HepG2 (cell line): ENCODE data around the gene PXT1. TPM values are rescaled to one million over a fixed set of nuclear protein-coding genes. Genes with fewer than 3 reads are reported as not detected.

Source experiments
- ADNP ChIP-seq: sonication (generic); formaldehyde crosslinking; IDR thresholded peaks from 2 replicates; pipeline ENCODE4 v1.4.0; 2020; ENCODE audit warnings: missing genetic modification reagents
- ARNT ChIP-seq: fragments of 450-650 bp; IDR thresholded peaks from 2 replicates; pipeline ENCODE4 v1.6.1; 2017
- CHCHD3 ChIP-seq: sonication (generic); formaldehyde crosslinking; IDR thresholded peaks from 2 replicates; pipeline ENCODE4 v1.8.0; 2022; ENCODE audit warnings: mild to moderate bottlenecking, missing genetic modification reagents, moderate library complexity
- ELF4 ChIP-seq: sonication (generic); formaldehyde crosslinking; IDR thresholded peaks from 2 replicates; pipeline ENCODE4 v1.5.0; 2020; ENCODE audit warnings: missing genetic modification reagents, mild to moderate bottlenecking, moderate library complexity, borderline replicate concordance
- HDAC1 ChIP-seq: sonication (generic); formaldehyde crosslinking; IDR thresholded peaks from 2 replicates; pipeline ENCODE4 v1.5.1; 2020; ENCODE audit warnings: mild to moderate bottlenecking, missing genetic modification reagents
- HNRNPUL1 ChIP-seq: fragments of 200-400 bp; formaldehyde crosslinking; IDR thresholded peaks from 2 replicates; pipeline ENCODE4 v1.6.1; 2017; ENCODE audit warnings: low read depth, mild to moderate bottlenecking, low read length, moderate library complexity
- IKZF4 ChIP-seq: sonication (generic); formaldehyde crosslinking; IDR thresholded peaks from 2 replicates; pipeline ENCODE4 v1.5.1; 2020; ENCODE audit warnings: borderline replicate concordance, mild to moderate bottlenecking, low read depth, missing genetic modification reagents; ENCODE audit errors: not compliant biosample characterization
- KDM3A ChIP-seq: IDR thresholded peaks from 2 replicates; pipeline ENCODE4 v1.6.1; 2018; ENCODE audit warnings: low read depth, missing compliant biosample characterization
- KLF11 ChIP-seq: IDR thresholded peaks from 2 replicates; pipeline ENCODE4 v1.6.1; 2016; ENCODE audit warnings: missing compliant biosample characterization
- KLF13 ChIP-seq: sonication (generic); formaldehyde crosslinking; IDR thresholded peaks from 2 replicates; pipeline ENCODE4 v1.4.0; 2020; ENCODE audit warnings: mild to moderate bottlenecking, missing genetic modification reagents
- MEIS1 ChIP-seq: sonication (generic); formaldehyde crosslinking; IDR thresholded peaks from 2 replicates; pipeline ENCODE4 v1.9.0; 2021; ENCODE audit warnings: mild to moderate bottlenecking, missing genetic modification reagents, moderate library complexity, borderline replicate concordance
- NCOA5 ChIP-seq: sonication (generic); formaldehyde crosslinking; IDR thresholded peaks from 2 replicates; pipeline ENCODE4 v1.4.0; 2020; ENCODE audit warnings: missing genetic modification reagents
- NR2C2 ChIP-seq: sonication (generic); formaldehyde crosslinking; IDR thresholded peaks from 2 replicates; pipeline ENCODE4 v1.4.0; 2020; ENCODE audit warnings: missing genetic modification reagents, mild to moderate bottlenecking, moderate library complexity, borderline replicate concordance
- PAF1 ChIP-seq: IDR thresholded peaks from 2 replicates; pipeline ENCODE4 v1.6.1; 2016; ENCODE audit warnings: missing genetic modification reagents, missing compliant biosample characterization
- SALL2 ChIP-seq: sonication (generic); formaldehyde crosslinking; IDR thresholded peaks from 2 replicates; pipeline ENCODE4 v1.8.1; 2023; ENCODE audit warnings: mild to moderate bottlenecking, missing genetic modification reagents, inconsistent platforms
- SIX1 ChIP-seq: sonication (generic); formaldehyde crosslinking; IDR thresholded peaks from 2 replicates; pipeline ENCODE4 v1.4.0; 2020; ENCODE audit warnings: missing genetic modification reagents, borderline replicate concordance
- SNAPC2 ChIP-seq: sonication (generic); formaldehyde crosslinking; IDR thresholded peaks from 2 replicates; pipeline ENCODE4 v1.8.1; 2022; ENCODE audit warnings: mild to moderate bottlenecking, missing genetic modification reagents
- TBP ChIP-seq: sonication (generic); formaldehyde crosslinking; IDR thresholded peaks from 2 replicates; pipeline ENCODE4 v1.5.0; 2020; ENCODE audit warnings: missing genetic modification reagents
- TBX2 ChIP-seq: sonication (generic); formaldehyde crosslinking; IDR thresholded peaks from 2 replicates; pipeline ENCODE4 v1.5.0; 2020; ENCODE audit warnings: missing genetic modification reagents, mild to moderate bottlenecking, borderline replicate concordance
- ZBTB1 ChIP-seq: sonication (generic); formaldehyde crosslinking; IDR thresholded peaks from 2 replicates; pipeline ENCODE4 v1.4.0; 2020; ENCODE audit warnings: missing genetic modification reagents, borderline replicate concordance
- ZFY ChIP-seq: sonication (generic); formaldehyde crosslinking; IDR thresholded peaks from 2 replicates; pipeline ENCODE4 v1.4.0; 2020; ENCODE audit warnings: missing genetic modification reagents
- ZKSCAN1 ChIP-seq: fragments of 150-350 bp; IDR thresholded peaks from 2 replicates; pipeline ENCODE4 v1.6.1; 2014; ENCODE audit warnings: low read length
- ZNF124 ChIP-seq: sonication (generic); formaldehyde crosslinking; IDR thresholded peaks from 2 replicates; pipeline ENCODE4 v1.4.0; 2020; ENCODE audit warnings: missing genetic modification reagents
- ZNF333 ChIP-seq: sonication (generic); formaldehyde crosslinking; IDR thresholded peaks from 2 replicates; pipeline ENCODE4 v1.4.0; 2020; ENCODE audit warnings: mild to moderate bottlenecking, missing genetic modification reagents, borderline replicate concordance
- ZNF615 ChIP-seq: sonication (generic); formaldehyde crosslinking; IDR thresholded peaks from 2 replicates; pipeline ENCODE4 v1.5.0; 2020; ENCODE audit warnings: mild to moderate bottlenecking, missing genetic modification reagents, borderline replicate concordance
- ZNF703 ChIP-seq: sonication (generic); formaldehyde crosslinking; IDR thresholded peaks from 2 replicates; pipeline ENCODE4 v1.5.1; 2020; ENCODE audit warnings: missing genetic modification reagents, mild to moderate bottlenecking, moderate library complexity, borderline replicate concordance
- ZNF772 ChIP-seq: sonication (generic); formaldehyde crosslinking; IDR thresholded peaks from 2 replicates; pipeline ENCODE4 v1.5.0; 2020; ENCODE audit warnings: mild to moderate bottlenecking, missing genetic modification reagents
- polyA plus RNA-seq, 8 experiments: library from polyadenylated mRNA; depleted of rRNA in 3 of 8; stranded (reverse) in 7 of 8; unstranded in 1 of 8; fragments of >200 nt; fragmentation: Illumina TruSeq in 4 of 8; extraction: Trizol in 4 of 8; gene quantifications; 2 replicates each; pipeline versions ENCODE4 v1.2.1 to v1.2.3, GENCODE V29; 2011 to 2016; ENCODE audit warnings: low read depth in 4 of 8, missing spikeins in 1 of 8, mixed read lengths in 1 of 8; ENCODE audit not compliant: insufficient read depth in 1 of 8
- total RNA-seq, 5 experiments: library from RNA; depleted of rRNA; stranded (reverse); fragments of >200 nt; fragmentation: Illumina TruSeq; extraction: Trizol; gene quantifications; 2 replicates each; pipeline ENCODE4 v1.2.3, GENCODE V29; 2016; ENCODE audit warnings: low read depth in 1 of 5
- TF ChIP-seq, protein P1 (sequence below), 2 experiments: sonication (generic) in 1 of 2; formaldehyde crosslinking in 1 of 2; IDR thresholded peaks; 2 replicates each; pipeline versions ENCODE4 v1.4.0 to v1.6.1; 2016 to 2020; ENCODE audit warnings: borderline replicate concordance in 1 of 2, low read depth in 1 of 2, mild to moderate bottlenecking in 1 of 2, missing genetic modification reagents in 1 of 2

Gene PXT1
- total and polyA plus RNA-seq, 2 of the 13 experiments (the other 11 are each of a cell fraction or from before 2014, with no cell fraction given), result 0.04 TPM; not detected in 1

DNA sequence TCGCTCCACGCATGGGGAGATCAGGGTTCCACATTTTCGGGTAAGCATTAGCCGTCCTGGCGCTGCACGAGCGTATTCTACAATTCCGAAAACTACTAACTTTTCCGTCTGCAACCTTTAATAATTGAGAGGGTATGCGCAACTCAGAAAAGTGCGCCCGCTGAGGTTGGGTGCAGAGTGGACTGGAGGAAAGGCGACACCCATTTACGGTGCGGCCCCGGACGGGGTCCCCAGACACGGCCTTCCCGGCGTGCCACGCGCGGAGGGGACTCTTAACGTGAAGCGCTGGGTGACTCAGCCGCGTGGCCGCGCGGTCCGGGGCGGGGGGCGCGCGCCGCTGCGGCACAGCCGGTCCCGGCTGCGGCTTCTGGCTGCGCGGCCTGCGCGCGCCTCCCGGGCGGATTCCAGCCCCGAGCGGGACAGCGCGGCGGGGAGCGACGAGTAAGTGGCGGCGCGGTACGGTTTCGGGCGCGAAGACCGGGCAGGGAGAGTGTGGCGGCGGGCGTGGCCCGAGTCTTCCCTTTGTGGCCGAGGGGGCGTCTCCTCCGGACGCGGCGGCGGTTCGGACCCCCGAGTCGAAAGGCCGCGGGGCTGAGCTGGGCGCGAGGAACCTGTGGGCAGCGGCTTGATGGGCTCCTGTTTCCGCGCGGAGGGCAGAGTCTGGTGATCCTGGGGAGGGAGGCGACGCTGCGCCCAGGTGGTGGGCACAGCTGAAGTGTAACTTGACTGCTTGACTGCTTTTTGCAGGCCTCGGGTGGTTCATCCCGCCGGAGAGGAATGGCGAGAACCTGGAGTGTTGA, at the start of gene PXT1, which contains the start of gene KCTD20 (continued):
- TF ChIP-seq CHCHD3 (CRISPR knock-in tag), result peak; percentile 83
- TF ChIP-seq ZNF772, result peak; percentile 95; the same call in 1 of the 2 replicates
- TF ChIP-seq ZBTB1 (CRISPR knock-in tag), result no peak; the same call in 1 of the 2 replicates
- peak; percentile 85; the same call in 1 of the 2 replicates for TF ChIP-seq TBX2 (CRISPR knock-in tag)
- peak; percentile 15; the same call in 1 of the 2 replicates for TF ChIP-seq ELF4 (CRISPR knock-in tag)
- TF ChIP-seq ARNT, result no peak
- TF ChIP-seq HNRNPUL1, result no peak
- TF ChIP-seq ADNP (CRISPR knock-in tag), result no peak
- TF ChIP-seq NCOA5, result no peak
- no peak for TF ChIP-seq ZNF615 (CRISPR knock-in tag)
- no peak for TF ChIP-seq TBP (CRISPR knock-in tag)
- peak; percentile 88 for TF ChIP-seq IKZF4 (CRISPR knock-in tag)
- no peak for TF ChIP-seq KLF13
- TF ChIP-seq NR2C2, result no peak
- TF ChIP-seq ZNF703 (CRISPR knock-in tag), result peak; percentile 64; the same call in 1 of the 2 replicates
- TF ChIP-seq MEIS1, result 0 out of 2 replicates have a peak, but pooled peaks have one; percentile 48
- peak; percentile 88; the same call in 1 of the 2 replicates for TF ChIP-seq KDM3A (CRISPR knock-in tag)
- TF ChIP-seq SNAPC2 (CRISPR knock-in tag), result no peak
- TF ChIP-seq ZFY (CRISPR knock-in tag), result peak; percentile 96
- TF ChIP-seq KLF11 (CRISPR knock-in tag), result 0 out of 2 replicates have a peak, but pooled peaks have one; percentile 37
- peak; percentile 69; the same call in 1 of the 2 replicates for TF ChIP-seq ZNF333 (CRISPR knock-in tag)
- peak; percentile 58 for TF ChIP-seq ZNF124 (CRISPR knock-in tag)
- TF ChIP-seq SIX1, result peak; percentile 69; the same call in 1 of the 2 replicates
- TF ChIP-seq, protein P1, sequence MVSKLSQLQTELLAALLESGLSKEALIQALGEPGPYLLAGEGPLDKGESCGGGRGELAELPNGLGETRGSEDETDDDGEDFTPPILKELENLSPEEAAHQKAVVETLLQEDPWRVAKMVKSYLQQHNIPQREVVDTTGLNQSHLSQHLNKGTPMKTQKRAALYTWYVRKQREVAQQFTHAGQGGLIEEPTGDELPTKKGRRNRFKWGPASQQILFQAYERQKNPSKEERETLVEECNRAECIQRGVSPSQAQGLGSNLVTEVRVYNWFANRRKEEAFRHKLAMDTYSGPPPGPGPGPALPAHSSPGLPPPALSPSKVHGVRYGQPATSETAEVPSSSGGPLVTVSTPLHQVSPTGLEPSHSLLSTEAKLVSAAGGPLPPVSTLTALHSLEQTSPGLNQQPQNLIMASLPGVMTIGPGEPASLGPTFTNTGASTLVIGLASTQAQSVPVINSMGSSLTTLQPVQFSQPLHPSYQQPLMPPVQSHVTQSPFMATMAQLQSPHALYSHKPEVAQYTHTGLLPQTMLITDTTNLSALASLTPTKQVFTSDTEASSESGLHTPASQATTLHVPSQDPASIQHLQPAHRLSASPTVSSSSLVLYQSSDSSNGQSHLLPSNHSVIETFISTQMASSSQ (IDR thresholded peaks at IDR 0.05; ENCODE audit: low read depth), result no peak
- TF ChIP-seq, protein P1 (CRISPR knock-in tag; IDR thresholded peaks at IDR 0.05; ENCODE audit: borderline replicate concordance), result no peak
- no peak for TF ChIP-seq ZKSCAN1
- TF ChIP-seq SALL2 (CRISPR knock-in tag), result no peak; the same call in 1 of the 2 replicates
- TF ChIP-seq PAF1 (CRISPR knock-in tag), result no peak
- peak; percentile 82 for TF ChIP-seq HDAC1 (CRISPR knock-in tag)
